Muscle of arm (tissue), 14 donors: Measurements from ENCODE around the gene ADIG. TPM values are rescaled to one million over a fixed set of nuclear protein-coding genes. Genes with fewer than 3 reads are reported as not detected.

Experiments
- DNase-seq: peaks from one replicate; pipeline ENCODE4 v3.0.0-alpha.2; 2013
- long read RNA-seq, 11 donors: transcript quantifications; one replicate each; lab custom pipeline, GENCODE V29; 2026
- polyA plus RNA-seq, 12 donors: library from polyadenylated mRNA; unstranded; fragments of 120-200 nt; gene quantifications; one replicate each; pipeline ENCODE4 v1.2.1, GENCODE V29; 2013; ENCODE audit not compliant: insufficient read length in 12 of 12

ADIG gene
- polyA plus RNA-seq: not detected
- long read RNA-seq, donor 1: 0 reads
- long read RNA-seq, donor 2: 0 reads
- long read RNA-seq, donor 3: 0 reads
- long read RNA-seq, donor 4: 0 reads
- long read RNA-seq, donor 5: 0 reads
- long read RNA-seq, donor 6: 0 reads
- long read RNA-seq, donor 7: 0 reads
- long read RNA-seq, donor 8: 0 reads
- long read RNA-seq, donor 9: 0 reads
- long read RNA-seq, donor 10: 0 reads
- long read RNA-seq, donor 11: 0 reads

DNA sequence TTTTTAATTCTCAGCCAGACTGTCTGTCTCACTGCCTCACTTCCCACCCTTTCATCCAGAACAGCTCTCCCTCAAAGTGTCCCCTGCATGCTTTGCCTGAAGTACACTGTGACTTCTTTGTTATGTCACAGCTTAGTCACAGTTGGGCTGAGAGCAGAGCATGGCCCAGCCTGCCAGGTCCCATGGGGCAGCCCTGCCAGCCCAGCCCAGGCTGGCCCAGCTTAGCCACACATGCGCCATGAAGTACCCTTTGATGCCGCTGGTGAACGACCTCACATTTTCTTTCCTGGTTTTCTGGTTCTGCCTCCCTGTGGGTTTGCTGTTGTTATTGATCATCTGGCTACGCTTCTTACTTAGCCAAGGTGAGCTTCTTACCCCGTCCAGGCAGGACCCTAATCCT is at the start of gene ADIG:
Gene ADIG, plus strand, starts transcription at position 185 of the 400 bp plus-strand sequence. Its CDS starts 54 bp downstream, at position 239.
- DNase-seq: no peak

GRCh38 chr20:38534756-38535155 is 46.2 kb upstream of the ADIG start:
- no peak for DNase-seq

DNA sequence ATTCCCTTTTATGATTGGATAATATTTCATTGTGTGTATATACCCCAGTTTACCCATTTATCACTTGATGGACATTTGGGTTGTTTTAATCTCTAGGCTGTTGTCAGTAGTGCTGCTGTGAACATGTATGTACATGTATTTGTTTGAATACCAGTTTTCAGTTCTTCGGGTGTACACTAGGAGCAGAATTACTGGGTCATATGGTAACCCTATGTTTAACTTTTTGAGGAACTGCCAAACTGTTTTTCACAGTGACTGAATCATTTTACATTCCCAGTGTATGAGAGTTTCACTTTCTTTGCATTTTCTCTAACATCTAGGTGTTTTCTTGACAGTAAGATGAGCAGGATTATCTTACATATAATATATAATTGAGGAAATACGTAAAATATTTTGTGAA is 44.7 kb upstream of the ADIG start:
- DNase-seq: no peak

- no peak for DNase-seq
Observed at GRCh38 chr20:38537176-38537575, 43.8 kb upstream of the ADIG start.

- no peak for DNase-seq
Observed at GRCh38 chr20:38538789-38539188, 42.2 kb upstream of the ADIG start.

- DNase-seq: no peak
Observed at GRCh38 chr20:38543014-38543906, 37.7 kb upstream of the ADIG start.

DNA sequence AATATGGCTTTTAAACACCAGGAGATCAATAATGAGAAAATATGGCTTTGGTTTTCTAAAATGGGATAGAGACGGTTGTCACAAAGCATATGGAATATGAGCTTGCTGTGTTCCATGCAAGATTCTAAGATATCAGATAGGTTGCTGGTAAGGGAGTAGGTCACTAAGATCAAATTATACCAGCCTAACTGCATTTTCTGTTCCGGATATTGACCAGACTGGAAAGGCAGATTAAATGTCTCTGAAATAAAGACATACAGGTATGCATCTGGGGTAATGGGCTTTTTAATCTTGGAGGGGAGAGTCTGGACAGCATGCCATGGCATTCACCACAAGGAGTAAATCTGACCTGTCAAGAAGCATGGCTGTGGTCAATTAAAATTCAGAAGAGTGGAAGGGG is 35.2 kb upstream of the ADIG start:
- no peak for DNase-seq

- peak; percentile 5 for DNase-seq
Observed at GRCh38 chr20:38547288-38548085, 33.5 kb upstream of the ADIG start.

DNA sequence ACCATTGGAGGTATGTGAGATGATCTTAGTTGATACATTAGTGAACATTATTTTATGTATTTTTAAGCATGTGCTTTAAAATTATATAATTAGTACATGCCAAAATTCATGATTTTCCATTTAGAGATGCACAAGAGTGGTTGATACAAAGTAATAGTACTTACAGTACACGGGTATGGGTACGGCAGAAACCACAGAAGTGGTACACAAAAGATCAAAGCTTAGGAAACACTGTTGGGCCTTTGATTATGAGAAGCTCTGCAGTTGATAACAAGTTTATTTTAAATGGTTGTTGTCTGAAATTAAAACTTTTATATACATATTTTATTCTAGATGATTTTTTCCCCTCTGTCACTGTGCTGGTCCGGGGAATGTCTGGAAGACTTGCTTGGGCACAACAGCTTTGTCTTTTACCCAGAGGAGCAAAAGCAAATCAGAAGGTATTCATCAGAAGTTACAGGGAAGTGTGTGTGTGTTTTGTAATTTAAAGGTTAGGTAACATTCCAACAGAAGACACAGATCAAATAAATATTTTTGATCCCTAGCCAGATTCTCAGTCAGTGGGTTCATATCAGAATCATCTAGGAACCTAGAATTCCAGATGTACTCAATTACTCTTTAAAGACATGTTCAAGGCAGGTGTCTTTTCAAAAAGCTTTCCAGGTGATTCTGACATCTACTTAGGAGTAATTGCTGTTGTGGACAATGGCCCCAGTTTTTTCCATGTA is 32.5 kb upstream of the ADIG start:
- DNase-seq: no peak

GRCh38 chr20:38550274-38550673 is 30.7 kb upstream of the ADIG start:
- DNase-seq: no peak

- DNase-seq: no peak
Observed at GRCh38 chr20:38551056-38551626, 29.9 kb upstream of the ADIG start.

GRCh38 chr20:38554986-38555385 is 26.0 kb upstream of the ADIG start:
- no peak for DNase-seq

- no peak for DNase-seq
Observed at GRCh38 chr20:38555395-38555794, 25.6 kb upstream of the ADIG start.

GRCh38 chr20:38557174-38557573 is 23.8 kb upstream of the ADIG start:
- no peak for DNase-seq

DNA sequence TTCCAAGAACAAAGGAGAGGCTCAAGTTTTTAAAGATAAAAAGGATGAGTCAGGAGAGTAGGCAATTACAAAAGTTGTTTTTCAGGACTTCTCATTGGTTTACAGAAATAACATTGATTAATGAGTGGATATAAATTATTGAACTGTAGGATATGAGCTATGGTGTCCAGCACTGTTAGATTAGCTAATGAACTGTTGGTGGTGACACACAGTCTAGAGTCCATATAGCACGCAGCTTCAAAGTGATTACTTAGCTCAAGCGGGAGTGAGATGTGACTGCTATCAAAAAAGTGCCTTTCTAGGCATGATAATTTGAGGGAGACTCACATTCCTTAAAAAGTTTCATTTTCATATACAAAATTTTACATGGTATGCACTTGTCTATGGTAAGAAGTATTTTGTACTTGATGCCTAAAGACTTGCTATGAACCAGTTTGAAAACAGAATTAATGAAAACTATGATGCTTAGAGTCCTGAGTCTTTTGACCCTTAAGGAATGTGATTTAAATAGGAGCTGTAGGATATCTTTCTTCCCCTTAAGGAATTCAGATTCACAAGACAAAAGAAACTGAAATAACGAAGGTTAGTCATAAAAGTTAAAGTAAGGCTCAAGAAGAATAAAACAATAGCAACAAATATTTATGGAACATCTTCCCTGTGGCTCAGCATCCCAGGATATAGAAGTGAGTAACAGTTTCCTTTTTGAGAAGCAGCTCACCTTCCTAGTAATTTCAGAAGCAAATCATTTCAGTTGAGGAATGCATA is 22.2 kb upstream of the ADIG start:
- no peak for DNase-seq

DNA sequence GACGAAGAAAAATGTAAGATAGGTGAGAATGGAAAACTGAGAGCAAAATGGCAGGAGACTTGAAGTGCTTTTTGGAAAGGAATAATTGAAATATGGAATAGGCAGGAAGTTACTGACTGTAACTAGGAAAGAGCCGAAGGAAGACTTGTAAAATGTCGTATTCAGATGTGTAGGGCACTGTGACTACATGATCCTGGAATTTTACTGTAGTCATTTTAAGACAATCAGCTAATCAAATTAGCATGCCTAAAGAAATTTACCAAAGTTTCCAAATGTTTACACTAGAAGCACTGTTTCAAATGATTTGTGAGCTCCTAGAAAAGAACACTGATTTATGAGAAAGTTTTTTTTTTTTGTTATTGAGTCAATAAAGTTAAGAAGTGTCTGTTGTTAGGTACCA is 21.2 kb upstream of the ADIG start:
- DNase-seq: no peak

DNA sequence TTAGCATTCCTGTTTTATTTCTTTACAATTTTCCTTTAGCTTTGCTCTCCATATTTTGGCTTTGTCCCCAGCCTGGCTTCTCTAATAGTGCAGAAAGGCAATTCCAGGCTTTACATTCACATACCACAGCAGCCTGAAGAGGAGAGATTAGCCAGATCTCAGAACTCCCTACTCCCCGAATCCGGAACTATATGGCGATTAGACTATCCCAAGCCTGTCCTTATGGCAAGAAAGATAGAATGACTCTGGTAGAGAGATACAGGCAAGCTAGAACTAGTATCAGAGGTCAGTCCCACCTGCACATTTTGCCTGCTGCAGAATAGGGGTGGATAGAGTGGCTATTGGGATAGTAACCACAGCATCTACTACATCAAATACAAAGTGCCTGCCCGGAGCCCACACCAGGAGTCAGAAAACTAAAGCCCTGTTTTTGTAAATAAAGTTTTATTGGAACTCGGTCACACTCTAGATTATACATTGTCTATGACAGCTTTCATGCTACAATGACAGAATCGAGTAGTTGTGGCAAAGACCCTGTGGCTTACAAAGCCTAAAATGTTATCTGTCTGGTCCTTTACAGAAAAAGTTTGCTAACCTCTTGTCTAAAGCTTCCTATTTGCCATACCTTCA is 17.1 kb upstream of the ADIG start:
- no peak for DNase-seq

- DNase-seq: no peak
Observed at GRCh38 chr20:38564680-38565079, 16.3 kb upstream of the ADIG start.

GRCh38 chr20:38566036-38566598 is 14.9 kb upstream of the ADIG start:
- no peak for DNase-seq
